K562 (cell line): ENCODE data around the gene FKBP2. TPM values are rescaled to one million over a fixed set of nuclear protein-coding genes. Genes with fewer than 3 reads are reported as not detected.

Source experiments
- AFF4 ChIP-seq: sonication (generic); formaldehyde crosslinking; IDR thresholded peaks from 2 replicates; pipeline ENCODE4 v1.8.0; 2023; ENCODE audit warnings: mild to moderate bottlenecking, missing genetic modification reagents
- CC2D1A ChIP-seq: fragments of 450-650 bp; IDR thresholded peaks from 2 replicates; pipeline ENCODE4 v1.6.1; 2017; ENCODE audit warnings: mild to moderate bottlenecking
- CHD2 ChIP-seq: IDR thresholded peaks from 2 replicates; pipeline ENCODE4 v1.6.1; 2011; ENCODE audit warnings: low read depth, low read length
- EWSR1 ChIP-seq: fragments of 450-650 bp; IDR thresholded peaks from 2 replicates; pipeline ENCODE4 v1.6.1; 2018; ENCODE audit warnings: borderline replicate concordance, mild to moderate bottlenecking, low read depth, moderate library complexity; ENCODE audit not compliant: partially characterized antibody
- FOXK1 ChIP-seq: sonication (generic); formaldehyde crosslinking; IDR thresholded peaks from 2 replicates; pipeline ENCODE4 v1.8.0; 2022; ENCODE audit warnings: missing genetic modification reagents, mild to moderate bottlenecking, borderline replicate concordance
- HES1 ChIP-seq: fragments of 450-650 bp; IDR thresholded peaks from 2 replicates; pipeline ENCODE4 v1.6.1; 2016; ENCODE audit warnings: low read depth, mild to moderate bottlenecking, moderate library complexity
- MAFK ChIP-seq: IDR thresholded peaks from 2 replicates; pipeline ENCODE4 v1.6.1; 2011; ENCODE audit warnings: low read length, improper control_type of control experiment
- NFRKB ChIP-seq: fragments of 450-650 bp; IDR thresholded peaks from 2 replicates; pipeline ENCODE4 v1.6.1; 2016; ENCODE audit warnings: low read depth
- TAF9B ChIP-seq: fragments of 450-650 bp; IDR thresholded peaks from 2 replicates; pipeline ENCODE4 v1.6.1; 2018; ENCODE audit warnings: mild to moderate bottlenecking; ENCODE audit not compliant: partially characterized antibody
- TEAD2 ChIP-seq: fragments of 450-650 bp; IDR thresholded peaks from 2 replicates; pipeline ENCODE4 v1.6.1; 2016; ENCODE audit warnings: missing genetic modification characterization, control low read depth, missing compliant biosample characterization
- ZBTB12 ChIP-seq: fragments of 250-450 bp; sonication (Bioruptor Pico); IDR thresholded peaks from 2 replicates; pipeline ENCODE4 v1.4.0; 2020
- ZBTB2 ChIP-seq: fragments of 450-650 bp; IDR thresholded peaks from 2 replicates; pipeline ENCODE4 v1.6.1; 2016; ENCODE audit warnings: antibody characterized with exemption
- ZNF197 ChIP-seq: fragments of 200-800 bp; sonication (Bioruptor generic); IDR thresholded peaks from 2 replicates; pipeline ENCODE4 v1.6.1; 2016; ENCODE audit warnings: low read depth, missing genetic modification characterization, missing compliant biosample characterization
- ZNF57 ChIP-seq: fragments of 450-650 bp; formaldehyde crosslinking; IDR thresholded peaks from 2 replicates; pipeline ENCODE4 v1.4.0; 2020; ENCODE audit warnings: mild to moderate bottlenecking, moderate library complexity
- ZNF589 ChIP-seq: fragments of 200-800 bp; sonication (Bioruptor generic); IDR thresholded peaks from 2 replicates; pipeline ENCODE4 v1.6.1; 2016; ENCODE audit warnings: low read depth, missing genetic modification characterization, missing compliant biosample characterization
- ZNF695 ChIP-seq: fragments of 450-650 bp; formaldehyde crosslinking; IDR thresholded peaks from 2 replicates; pipeline ENCODE4 v1.4.0; 2020; ENCODE audit warnings: mild to moderate bottlenecking, moderate library complexity
- ZNF778 ChIP-seq: fragments of 450-650 bp; formaldehyde crosslinking; IDR thresholded peaks from 2 replicates; pipeline ENCODE4 v1.4.0; 2020; ENCODE audit warnings: mild to moderate bottlenecking, moderate library complexity
- polyA plus RNA-seq, 8 experiments: library from polyadenylated mRNA; depleted of rRNA in 4 of 8; stranded (reverse) in 5 of 8; unstranded in 3 of 8; fragments of >200 nt; fragmentation: Nextera tagmentation in 2 of 8; fragmentation: Illumina TruSeq in 1 of 8; extraction: Ambion mirVana in 2 of 8; extraction: Trizol in 1 of 8; gene quantifications; 2 replicates each; pipeline versions ENCODE4 v1.2.1 to v1.2.3, GENCODE V29; 2011 to 2014; ENCODE audit warnings: inconsistent platforms in 1 of 8, missing spikeins in 1 of 8
- total RNA-seq, 7 experiments: library from RNA; depleted of rRNA in 6 of 7; stranded (reverse); fragments of >200 nt in 6 of 7; fragmentation: Illumina TruSeq in 2 of 7; extraction: Trizol in 2 of 7; gene quantifications; 2 replicates each; pipeline versions ENCODE4 v1.2.1 to v1.2.3, GENCODE V29; 2011 to 2021; ENCODE audit warnings: low replicate concordance in 1 of 7
- TF ChIP-seq, protein P1 (sequence below): fragments of 450-650 bp; conservative IDR thresholded peaks from 2 replicates; pipeline ENCODE4 v1.6.1; 2016; ENCODE audit warnings: missing genetic modification characterization, low read depth, mild to moderate bottlenecking, control low read depth, missing compliant biosample characterization

The FKBP2 gene
- total and polyA plus RNA-seq, 9 of the 15 experiments (the other 6 are each of a cell fraction or from before 2014, with no cell fraction given) = 3.5 to 151 (median 58.1) TPM

DNA sequence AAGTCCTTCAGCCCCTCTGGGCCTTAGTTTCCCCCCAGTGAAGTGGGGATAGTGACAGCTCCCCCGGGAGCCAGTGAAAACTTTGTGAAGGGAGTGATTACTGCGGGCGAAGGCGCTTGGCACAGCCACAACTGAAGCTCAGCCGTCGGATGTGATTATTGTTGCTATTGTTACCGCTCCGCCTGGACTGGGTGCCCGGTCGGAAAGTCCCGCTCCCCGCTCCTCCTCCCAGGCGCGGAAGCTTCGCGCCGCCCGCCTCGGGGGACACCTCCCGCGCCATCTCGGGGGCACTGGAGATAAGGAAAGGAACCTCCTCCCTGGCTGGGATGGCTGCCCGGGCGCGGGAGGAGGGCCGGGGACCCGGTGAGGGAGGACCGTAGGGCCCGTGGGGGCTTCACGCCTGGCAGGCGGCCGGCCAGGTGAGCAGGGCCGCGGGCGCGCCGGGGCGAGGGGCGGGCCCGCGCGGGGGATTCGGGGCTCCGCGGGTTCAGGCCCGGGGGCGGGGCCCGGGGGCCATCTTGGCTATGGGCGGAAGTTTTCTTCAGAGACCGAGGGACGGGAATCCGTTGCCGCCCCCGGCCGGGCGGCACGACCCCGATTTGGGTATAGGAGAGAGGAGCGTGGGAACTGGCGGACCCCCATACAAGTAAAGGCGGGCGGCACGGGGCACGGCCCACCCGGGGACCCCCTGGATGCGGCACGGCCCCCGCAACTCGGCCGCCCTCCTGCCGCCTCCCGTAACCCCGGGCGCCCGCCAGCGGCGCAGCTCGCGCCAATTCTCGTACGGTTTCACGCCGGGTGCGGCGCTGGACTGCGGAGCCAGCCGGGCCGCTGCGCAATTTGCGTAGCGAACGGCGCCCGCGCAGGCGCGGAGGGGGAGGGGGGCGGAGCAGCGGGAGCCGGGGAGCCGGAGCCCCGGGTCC lies 44.3 kb downstream of the FKBP2 start, which contains the start of gene GPR137 (continued):
- TF ChIP-seq ZNF589 (CRISPR knock-in tag) (no peak), HES1 (no peak), ZNF695 (CRISPR knock-in tag) (no peak), ZBTB2 (0 out of 2 replicates have a peak, but pooled peaks have one; percentile 38), NFRKB (peak; percentile 57; the same call in 1 of the 2 replicates), ZNF197 (no peak), ZNF57 (CRISPR knock-in tag) (no peak), CHD2 (no peak), AFF4 (CRISPR knock-in tag) (no peak), ZBTB12 (CRISPR knock-in tag) (no peak), EWSR1 (no peak), FOXK1 (CRISPR knock-in tag) (no peak), CC2D1A (no peak), ZNF778 (CRISPR knock-in tag) (no peak), TEAD2 (tag) (no peak), TAF9B (no peak), MAFK (no peak)
- TF ChIP-seq, protein P1, sequence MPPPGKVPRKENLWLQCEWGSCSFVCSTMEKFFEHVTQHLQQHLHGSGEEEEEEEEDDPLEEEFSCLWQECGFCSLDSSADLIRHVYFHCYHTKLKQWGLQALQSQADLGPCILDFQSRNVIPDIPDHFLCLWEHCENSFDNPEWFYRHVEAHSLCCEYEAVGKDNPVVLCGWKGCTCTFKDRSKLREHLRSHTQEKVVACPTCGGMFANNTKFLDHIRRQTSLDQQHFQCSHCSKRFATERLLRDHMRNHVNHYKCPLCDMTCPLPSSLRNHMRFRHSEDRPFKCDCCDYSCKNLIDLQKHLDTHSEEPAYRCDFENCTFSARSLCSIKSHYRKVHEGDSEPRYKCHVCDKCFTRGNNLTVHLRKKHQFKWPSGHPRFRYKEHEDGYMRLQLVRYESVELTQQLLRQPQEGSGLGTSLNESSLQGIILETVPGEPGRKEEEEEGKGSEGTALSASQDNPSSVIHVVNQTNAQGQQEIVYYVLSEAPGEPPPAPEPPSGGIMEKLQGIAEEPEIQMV (tag) = no peak
